Fibroblast of lung (primary cell): ENCODE results near the gene HSD17B12.

Experiments
- CTCF ChIP-seq, 2 donors: IDR thresholded peaks in 1 of 2; conservative IDR thresholded peaks in 1 of 2; 1 replicate in 1 of 2; 2 replicates in 1 of 2; pipeline ENCODE4 v1.5.1; 2011 to 2012; ENCODE audit warnings: low read length in 2 of 2, control low read depth in 1 of 2, inconsistent platforms in 1 of 2, low read depth in 1 of 2, mild to moderate bottlenecking in 1 of 2
- EZH2 ChIP-seq: IDR thresholded peaks from 2 replicates; pipeline ENCODE4 v1.5.1; 2012; ENCODE audit warnings: low read length, control low read depth, mild to moderate bottlenecking; ENCODE audit errors: missing control alignments

- TF ChIP-seq EZH2 (no peak), CTCF (conservative IDR thresholded peaks at IDR 0.05 in 1 of 2, IDR thresholded peaks at IDR 0.05 in 1 of 2; ENCODE audit: low read depth in 1 of 2, low read length in 2 of 2) (no peak)
Observed at GRCh38 chr11:43879789-43880639, 199.5 kb downstream of the HSD17B12 start.
